GM21825 (cell line): ENCODE measurements around the gene MYMK.
"Not testable (repeated sequence)": the region's sequence is repeated elsewhere in the genome, so short reads cannot be mapped to it uniquely, and the experiment has no call there.

Experiments
- ATAC-seq: cut with Tn5 transposase; IDR thresholded peaks from one replicate; pipeline ENCODE4 v1.9.1; 2021; ENCODE audit warnings: mild to moderate bottlenecking, moderate library complexity; ENCODE audit not compliant: unreplicated experiment

The MYMK gene

DNA sequence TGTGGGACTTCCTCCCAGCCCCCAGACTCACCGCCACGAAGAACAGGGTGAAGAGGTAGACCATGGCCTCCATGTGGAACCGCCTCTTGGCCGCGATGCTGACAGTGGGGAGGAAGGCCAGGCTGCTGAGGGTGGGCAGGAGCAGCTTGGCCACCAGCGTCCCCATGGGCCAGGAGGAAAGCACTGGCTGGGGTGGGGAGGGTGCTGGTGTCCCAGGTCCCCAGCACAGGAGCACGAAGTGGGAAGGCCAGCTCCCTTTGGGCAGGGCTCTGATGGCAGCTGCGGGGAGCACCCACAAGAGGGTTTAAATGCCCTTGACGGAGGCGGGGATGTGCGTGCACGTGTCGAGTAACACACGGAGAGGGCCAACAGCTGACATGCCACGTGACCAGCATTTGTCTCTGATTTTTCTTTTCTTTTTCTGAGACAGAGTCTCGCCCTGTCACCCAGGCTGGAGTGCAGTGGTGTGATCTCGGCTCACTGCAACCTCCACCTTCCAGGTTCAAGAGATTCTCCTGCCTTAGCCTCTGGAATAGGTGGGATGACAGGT lies at the start of gene MYMK:
MYMK (minus strand) TSS at position 281 of the 550 bp plus-strand sequence; CDS start at position 166, 115 bp downstream.
- ATAC-seq, result no peak

GRCh38 chr9:133573791-133574515 lies 49.2 kb upstream of the MYMK start:
- ATAC-seq, result no peak

GRCh38 chr9:133572821-133573361 lies 48.1 kb upstream of the MYMK start:
- ATAC-seq, result no peak

DNA sequence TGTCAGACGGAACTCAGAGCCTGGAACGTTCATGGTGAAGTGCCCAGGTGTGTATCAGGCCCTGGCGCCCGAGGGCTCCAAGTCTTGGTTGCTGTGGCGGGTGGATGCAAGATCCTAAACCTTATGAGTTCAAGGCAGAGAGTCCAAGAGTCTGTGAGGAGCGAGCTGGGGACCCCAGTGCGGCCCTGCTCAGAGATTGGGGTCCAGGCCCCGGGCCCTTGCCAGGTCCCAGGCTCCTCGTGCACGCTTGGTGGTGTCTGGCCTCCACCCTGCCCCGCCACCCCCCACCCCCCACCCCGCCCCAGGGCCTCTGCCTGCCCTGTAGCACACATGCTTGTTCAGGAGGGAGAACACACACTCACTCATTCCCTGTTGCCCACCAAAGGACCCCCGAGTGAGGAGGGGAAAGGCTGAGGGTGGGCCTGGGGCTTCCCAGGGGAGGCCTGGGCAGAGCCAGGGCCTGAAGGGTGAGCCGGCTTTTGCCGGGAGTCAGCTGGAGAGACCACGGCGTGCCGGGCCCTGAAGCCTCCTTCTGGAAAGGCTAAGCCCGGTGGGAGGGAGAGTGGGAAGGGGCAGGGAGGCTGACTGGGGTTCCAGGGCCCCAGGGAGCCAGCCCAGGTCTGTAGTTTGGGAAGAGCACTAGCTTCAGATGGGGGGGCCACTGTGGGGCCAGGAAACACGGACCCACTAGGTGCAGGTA lies 47.3 kb upstream of the MYMK start:
- ATAC-seq, result no peak

DNA sequence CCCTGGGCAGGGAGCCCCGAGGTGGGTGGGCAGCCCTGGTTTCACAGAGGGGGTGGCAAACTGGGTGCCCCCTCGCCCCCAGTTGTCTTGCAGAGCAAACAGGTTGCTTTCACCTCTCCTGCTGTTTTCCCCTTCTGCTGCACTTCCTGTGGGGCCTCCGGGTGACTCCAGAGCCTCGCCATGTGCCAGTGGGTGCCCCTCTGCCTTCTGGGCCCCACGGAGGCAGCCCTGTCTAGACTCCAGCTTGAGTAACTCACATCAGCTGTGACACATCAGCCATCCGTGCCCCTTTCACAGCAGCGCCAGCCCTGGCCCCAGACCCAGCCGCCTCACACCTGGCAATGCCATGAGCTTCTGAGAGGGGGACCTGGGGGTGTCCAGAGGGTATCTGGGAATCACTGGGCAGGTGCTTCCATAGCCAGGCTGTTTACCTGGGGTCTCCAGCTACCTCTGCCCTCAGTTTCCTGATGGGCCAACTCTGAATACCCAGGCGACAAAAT lies 46.7 kb upstream of the MYMK start:
- no peak for ATAC-seq

DNA sequence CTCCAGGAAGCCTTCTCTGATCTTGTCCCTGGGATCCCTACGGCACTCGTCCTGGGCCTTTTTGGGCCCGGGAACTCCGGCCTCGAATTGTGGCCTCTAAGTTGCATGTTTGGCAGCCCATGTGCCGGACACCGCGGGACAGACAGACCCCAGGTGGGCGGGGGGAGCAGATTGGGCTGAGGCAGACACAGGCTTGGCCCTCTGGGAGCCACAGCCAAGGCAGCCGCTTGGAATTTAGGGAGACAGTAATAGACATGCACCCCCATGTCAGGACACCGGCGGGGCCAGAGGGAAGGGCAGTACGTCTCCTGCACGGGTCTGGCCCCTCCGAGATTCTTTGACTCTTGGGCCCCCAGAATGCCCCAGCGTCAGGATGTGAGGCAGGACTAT lies 45.9 kb upstream of the MYMK start:
- ATAC-seq, result no peak

DNA sequence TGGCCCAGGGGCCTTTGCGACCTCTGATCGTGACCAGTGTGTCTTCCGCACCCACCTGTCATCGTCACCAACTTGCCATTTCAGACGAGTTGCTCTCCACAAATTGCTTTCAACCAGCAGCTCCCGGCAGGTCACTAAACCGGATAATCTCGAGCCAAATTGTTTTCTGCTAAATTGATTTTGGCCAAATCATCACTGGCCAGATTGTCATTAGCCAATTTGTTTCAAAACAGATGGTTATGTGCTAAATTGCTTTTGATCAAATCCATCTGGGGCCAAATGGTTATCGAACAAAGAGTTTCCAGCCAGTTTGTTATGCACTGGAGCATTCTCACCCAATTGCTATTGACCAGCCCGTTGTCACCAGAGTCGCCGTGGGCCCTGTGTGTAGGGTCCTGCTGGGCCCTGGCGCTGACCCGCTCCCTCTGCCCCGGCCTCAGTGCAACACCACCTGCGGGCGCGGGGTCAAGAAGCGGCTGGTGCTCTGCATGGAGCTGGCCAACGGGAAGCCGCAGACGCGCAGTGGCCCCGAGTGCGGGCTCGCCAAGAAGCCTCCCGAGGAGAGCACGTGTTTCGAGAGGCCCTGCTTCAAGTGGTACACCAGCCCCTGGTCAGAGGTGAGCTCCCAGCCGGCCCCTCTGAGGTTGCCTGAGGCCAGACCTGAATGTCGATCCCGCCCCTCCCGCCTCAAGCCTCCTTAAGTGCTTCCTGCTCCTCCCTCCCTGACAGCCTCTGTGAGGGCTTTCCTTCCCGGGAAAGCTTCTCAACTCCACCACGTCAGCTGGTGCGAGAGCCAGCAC lies 45.3 kb upstream of the MYMK start:
- ATAC-seq, result no peak

DNA sequence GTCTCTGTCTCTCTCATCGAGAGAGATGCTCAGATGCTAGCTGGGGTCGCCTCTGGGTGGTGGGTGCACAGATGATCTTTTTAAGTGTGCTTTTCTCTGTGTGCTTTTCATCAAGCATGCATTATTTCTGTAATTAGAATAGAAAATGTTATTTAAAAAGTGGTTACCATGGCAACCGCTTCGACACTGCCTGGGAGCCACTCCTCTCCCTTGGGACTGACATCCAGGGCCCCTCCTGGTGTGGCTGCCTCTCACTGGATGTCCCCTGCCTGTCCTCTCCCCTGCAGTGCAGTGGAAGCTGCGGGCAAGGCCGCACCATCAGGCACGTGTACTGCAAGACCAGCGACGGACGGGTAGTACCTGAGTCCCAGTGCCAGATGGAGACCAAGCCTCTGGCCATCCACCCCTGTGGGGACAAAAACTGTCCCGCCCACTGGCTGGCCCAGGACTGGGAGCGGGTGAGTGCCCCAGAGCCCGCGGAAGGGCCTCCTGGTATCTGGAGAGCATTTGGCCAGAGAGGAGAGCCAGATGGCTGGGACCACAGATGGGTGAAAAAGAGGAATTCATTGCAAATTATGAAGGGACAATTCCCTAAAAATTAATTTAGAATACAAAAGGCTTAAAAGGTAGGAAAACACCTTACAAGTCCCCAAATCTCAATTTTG lies 44.5 kb upstream of the MYMK start:
- ATAC-seq, result no peak

DNA sequence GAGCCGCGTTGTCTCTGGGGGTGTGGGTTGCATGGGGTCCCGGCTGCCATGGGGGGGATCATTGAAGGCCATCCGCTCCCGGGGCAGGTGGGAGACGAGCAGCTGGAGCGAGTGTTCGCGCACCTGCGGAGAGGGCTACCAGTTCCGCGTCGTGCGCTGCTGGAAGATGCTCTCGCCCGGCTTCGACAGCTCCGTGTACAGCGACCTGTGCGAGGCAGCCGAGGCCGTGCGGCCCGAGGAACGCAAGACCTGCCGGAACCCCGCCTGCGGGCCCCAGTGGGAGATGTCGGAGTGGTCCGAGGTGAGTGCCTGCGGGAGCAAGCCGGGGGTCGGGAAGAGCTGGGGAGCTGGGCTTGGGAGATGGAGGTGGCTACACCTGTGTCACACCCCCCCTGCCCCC lies 43.4 kb upstream of the MYMK start:
- no peak for ATAC-seq

- no peak for ATAC-seq
Observed at GRCh38 chr9:133566817-133567216, 42.1 kb upstream of the MYMK start.

- ATAC-seq, result no peak
Observed at GRCh38 chr9:133566382-133566781, 41.6 kb upstream of the MYMK start.

DNA sequence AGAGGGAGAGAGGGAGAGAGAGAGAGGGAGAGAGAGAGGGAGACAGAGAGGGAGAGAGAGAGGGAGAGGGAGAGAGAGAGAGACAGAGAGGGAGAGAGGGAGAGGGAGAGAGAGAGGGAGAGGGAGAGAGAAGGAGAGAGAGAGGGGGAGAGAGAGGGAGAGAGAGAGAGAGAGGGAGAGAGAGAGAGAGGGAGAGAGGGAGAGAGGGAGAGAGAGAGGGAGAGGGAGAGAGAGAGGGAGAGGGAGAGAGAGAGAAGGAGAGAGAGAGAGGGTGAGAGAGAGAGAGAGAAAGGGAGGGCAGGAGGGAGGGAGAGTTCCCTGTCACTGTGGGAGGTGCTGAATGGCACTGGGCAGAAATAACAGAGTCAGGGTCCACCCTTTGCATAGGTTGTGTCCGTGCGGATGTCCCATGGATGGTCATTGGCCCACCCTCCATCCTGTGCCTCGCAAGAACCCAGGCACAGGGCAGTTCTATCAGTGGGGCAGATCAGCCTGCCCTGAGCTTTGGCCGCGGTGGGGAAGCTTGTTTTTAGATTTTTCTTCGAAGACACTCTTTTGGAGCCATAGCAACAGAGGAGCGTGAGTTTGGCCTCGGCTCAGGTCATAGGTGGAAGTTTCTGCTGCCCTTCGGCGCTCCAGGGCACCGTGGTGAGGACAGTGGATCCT lies 39.8 kb upstream of the MYMK start:
- no peak for ATAC-seq

GRCh38 chr9:133563814-133564213 lies 39.1 kb upstream of the MYMK start:
- ATAC-seq, result not testable (repeated sequence)

GRCh38 chr9:133563291-133563796 lies 38.6 kb upstream of the MYMK start:
- no peak for ATAC-seq

GRCh38 chr9:133562611-133563290 lies 38.0 kb upstream of the MYMK start:
- no peak for ATAC-seq

GRCh38 chr9:133561976-133562554 lies 37.3 kb upstream of the MYMK start:
- no peak for ATAC-seq

- no peak for ATAC-seq
Observed at GRCh38 chr9:133560944-133561343, 36.2 kb upstream of the MYMK start.

DNA sequence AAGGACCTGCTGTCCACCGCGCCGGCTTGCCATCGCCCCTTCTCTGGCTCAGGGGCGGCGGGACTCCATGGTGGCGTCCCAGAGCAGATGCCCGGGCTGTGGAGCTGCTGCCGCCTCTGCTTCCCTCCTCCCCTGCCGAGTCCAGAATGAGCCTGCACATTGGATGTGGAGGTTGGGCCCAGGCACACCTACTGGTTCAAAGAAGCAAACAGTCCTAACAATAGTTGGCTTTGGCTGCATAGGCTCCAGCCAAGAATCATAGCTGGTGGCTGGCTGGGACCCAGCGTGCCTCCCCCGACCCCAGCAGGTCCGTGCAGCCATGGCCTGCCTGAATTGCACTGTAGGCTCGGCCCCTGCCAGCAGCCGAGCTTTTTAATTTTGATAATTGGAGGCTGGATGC lies 35.6 kb upstream of the MYMK start:
- ATAC-seq, result no peak
